K562 (cell line): ENCODE results near the gene LOXL3. TPM values are rescaled to one million over a fixed set of nuclear protein-coding genes. Genes with fewer than 3 reads are reported as not detected.

Experiments used
- ARID1B ChIP-seq: fragments of 450-650 bp; IDR thresholded peaks from 2 replicates; pipeline ENCODE4 v1.6.1; 2016; ENCODE audit warnings: antibody characterized with exemption, mild to moderate bottlenecking, inconsistent platforms
- CAMTA2 ChIP-seq: fragments of 250-450 bp; sonication (Bioruptor Pico); conservative IDR thresholded peaks from 2 replicates; pipeline ENCODE4 v1.5.1; 2022
- CHD1 ChIP-seq: fragments of 200-600 bp; sonication (generic); IDR thresholded peaks from one replicate; pipeline ENCODE4 v1.6.1; 2012; ENCODE audit warnings: mild to moderate bottlenecking, moderate library complexity, low read length, inconsistent platforms
- CXXC5 ChIP-seq: fragments of 250-450 bp; sonication (Bioruptor Pico); IDR thresholded peaks from 2 replicates; pipeline ENCODE4 v1.8.0; 2022; ENCODE audit warnings: inconsistent platforms, mild to moderate bottlenecking, moderate library complexity
- FOXK1 ChIP-seq: sonication (generic); formaldehyde crosslinking; IDR thresholded peaks from 2 replicates; pipeline ENCODE4 v1.8.0; 2022; ENCODE audit warnings: missing genetic modification reagents, mild to moderate bottlenecking, borderline replicate concordance
- KAT2B ChIP-seq: IDR thresholded peaks from one replicate; pipeline ENCODE4 v1.6.1; 2012; ENCODE audit warnings: low read depth, mild to moderate bottlenecking, control low read depth, inconsistent platforms, low read length, moderate library complexity
- KDM5B ChIP-seq: fragments of 200-600 bp; sonication (generic); IDR thresholded peaks from 2 replicates; pipeline ENCODE4 v1.6.1; 2012; ENCODE audit warnings: low read depth, mild to moderate bottlenecking, moderate library complexity, low read length, control low read depth, inconsistent platforms; ENCODE audit not compliant: insufficient replicate concordance
- MCM7 ChIP-seq, 2 experiments: fragments of 450-650 bp; IDR thresholded peaks; 2 replicates each; pipeline ENCODE4 v1.6.1; 2016 to 2018
- NFRKB ChIP-seq: fragments of 450-650 bp; IDR thresholded peaks from 2 replicates; pipeline ENCODE4 v1.6.1; 2016; ENCODE audit warnings: low read depth
- NR2C1 ChIP-seq, 2 experiments: fragments of 450-650 bp; IDR thresholded peaks; 2 replicates each; pipeline ENCODE4 v1.6.1; 2017; ENCODE audit warnings: mild to moderate bottlenecking in 2 of 2, antibody characterized with exemption in 1 of 2, inconsistent platforms in 1 of 2, missing compliant biosample characterization in 1 of 2, missing genetic modification characterization in 1 of 2
- POLR2A ChIP-seq: fragments of 450-650 bp; conservative IDR thresholded peaks from 2 replicates; pipeline ENCODE4 v1.6.1; 2016
- SMARCB1 ChIP-seq: IDR thresholded peaks from 2 replicates; pipeline ENCODE4 v1.6.1; 2011; ENCODE audit warnings: improper control_type of control experiment, low read depth; ENCODE audit not compliant: insufficient read length
- SMARCE1 ChIP-seq: fragments of 450-650 bp; IDR thresholded peaks from 2 replicates; pipeline ENCODE4 v1.7.1; 2016; ENCODE audit warnings: mild to moderate bottlenecking
- SOX6 ChIP-seq: fragments of 450-650 bp; IDR thresholded peaks from 2 replicates; pipeline ENCODE4 v1.6.1; 2014; ENCODE audit warnings: mild to moderate bottlenecking
- STAT5A ChIP-seq: IDR thresholded peaks from 2 replicates; pipeline ENCODE4 v1.6.1; 2012; ENCODE audit warnings: low read length, inconsistent platforms, borderline replicate concordance
- ZBTB40 ChIP-seq, 2 experiments: fragments of 450-650 bp in 1 of 2; sonication (generic) in 1 of 2; formaldehyde crosslinking in 1 of 2; IDR thresholded peaks; 2 replicates each; pipeline versions ENCODE4 v1.7.1 to v1.9.0; 2016 to 2022; ENCODE audit warnings: inconsistent platforms in 1 of 2, mild to moderate bottlenecking in 1 of 2, missing genetic modification reagents in 1 of 2
- ZNF644 ChIP-seq: fragments of 200-800 bp; sonication (Bioruptor generic); IDR thresholded peaks from 2 replicates; pipeline ENCODE4 v1.6.1; 2016; ENCODE audit warnings: low read depth, missing genetic modification characterization, missing compliant biosample characterization
- ZNF717 ChIP-seq: fragments of 250-450 bp; sonication (Bioruptor Pico); IDR thresholded peaks from 2 replicates; pipeline ENCODE4 v1.5.0; 2021
- polyA plus RNA-seq, 8 experiments: library from polyadenylated mRNA; depleted of rRNA in 4 of 8; stranded (reverse) in 5 of 8; unstranded in 3 of 8; fragments of >200 nt; fragmentation: Nextera tagmentation in 2 of 8; fragmentation: Illumina TruSeq in 1 of 8; extraction: Ambion mirVana in 2 of 8; extraction: Trizol in 1 of 8; gene quantifications; 2 replicates each; pipeline versions ENCODE4 v1.2.1 to v1.2.3, GENCODE V29; 2011 to 2014; ENCODE audit warnings: inconsistent platforms in 1 of 8, missing spikeins in 1 of 8
- total RNA-seq, 7 experiments: library from RNA; depleted of rRNA in 6 of 7; stranded (reverse); fragments of >200 nt in 6 of 7; fragmentation: Illumina TruSeq in 2 of 7; extraction: Trizol in 2 of 7; gene quantifications; 2 replicates each; pipeline versions ENCODE4 v1.2.1 to v1.2.3, GENCODE V29; 2011 to 2021; ENCODE audit warnings: low replicate concordance in 1 of 7

Gene LOXL3
- total and polyA plus RNA-seq, 9 of the 15 experiments (the other 6 are each of a cell fraction or from before 2014, with no cell fraction given), result 0.22 to 0.99 (median 0.31) TPM

GRCh38 chr2:74573747-74574562, 20.2 kb upstream of the LOXL3 start (continued):
- TF ChIP-seq ZBTB40 (IDR thresholded peaks at IDR 0.05) (peak; percentile 82), ZBTB40 (CRISPR knock-in tag; IDR thresholded peaks at IDR 0.05) (no peak), STAT5A (0 out of 2 replicates have a peak, but pooled peaks have one; percentile 8), MCM7 (IDR thresholded peaks at IDR 0.05) (no peak), SMARCB1 (peak; percentile 58), CAMTA2 (CRISPR knock-in tag) (no peak), KDM5B (peak; percentile 41), SMARCE1 (0 out of 2 replicates have a peak, but pooled peaks have one; percentile 51), POLR2A (0 out of 2 replicates have a peak, but pooled peaks have one; percentile 24), CHD1 (no peak), KAT2B (no peak), NFRKB (0 out of 2 replicates have a peak, but pooled peaks have one; percentile 39), CXXC5 (CRISPR knock-in tag) (peak; percentile 48; the same call in 1 of the 2 replicates), NR2C1 (IDR thresholded peaks at IDR 0.05) (no peak), NR2C1 (tag; IDR thresholded peaks at IDR 0.05) (0 out of 2 replicates have a peak, but pooled peaks have one; percentile 18), FOXK1 (CRISPR knock-in tag) (no peak), SOX6 (0 out of 2 replicates have a peak, but pooled peaks have one; percentile 6), ZNF717 (CRISPR knock-in tag) (no peak), ZNF644 (tag) (peak; percentile 77; the same call in 1 of the 2 replicates), ARID1B (peak; percentile 20; the same call in 1 of the 2 replicates)
